ENCODE measurements around the gene NRIP2.

DNA sequence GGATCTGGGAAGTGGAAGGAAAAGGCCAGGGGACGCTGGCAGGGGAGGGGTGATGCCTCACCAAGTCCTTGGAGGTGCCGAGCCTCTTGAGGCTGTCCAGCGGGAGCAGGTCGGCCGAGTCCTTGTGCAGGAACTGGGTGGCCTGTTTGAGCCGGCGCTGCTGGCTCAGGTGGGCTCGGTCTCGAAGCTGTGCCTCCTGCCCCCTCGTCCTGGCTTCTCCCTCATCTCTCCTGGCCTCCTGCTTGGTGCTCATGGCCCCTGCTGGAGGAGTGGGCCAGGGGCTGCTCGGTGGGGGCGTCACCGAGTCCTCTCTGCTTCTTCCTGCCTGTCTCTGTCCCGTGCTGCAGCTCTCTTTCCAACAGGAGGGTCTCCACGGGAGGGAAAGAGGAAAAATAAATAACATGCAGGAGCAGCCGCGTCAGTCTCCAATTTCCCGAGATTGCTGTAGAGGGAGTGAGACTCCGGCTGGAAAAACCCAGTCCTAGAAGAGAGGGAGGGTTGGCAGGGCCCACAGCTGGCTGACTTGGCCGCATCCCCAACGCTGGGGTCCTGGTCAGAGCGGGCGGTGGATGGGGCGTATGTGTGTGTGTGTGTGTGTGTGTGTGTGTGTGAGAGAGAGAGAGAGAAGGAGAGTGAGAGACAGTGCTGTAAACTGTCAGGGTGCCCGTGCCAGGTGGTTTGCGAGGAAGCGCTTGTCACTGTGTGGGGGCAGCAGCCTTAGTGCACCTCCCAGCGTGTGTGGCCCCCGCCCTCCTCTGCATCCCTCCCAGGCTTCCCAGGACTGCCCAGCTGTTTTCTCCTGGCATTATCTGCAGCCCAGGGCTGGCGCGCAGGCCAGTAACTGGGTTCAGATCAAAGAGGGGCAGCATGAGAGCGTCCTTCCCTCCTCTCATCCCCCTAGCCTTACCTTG lies at the start of gene NRIP2:
- TF ChIP-seq, protein P1, sequence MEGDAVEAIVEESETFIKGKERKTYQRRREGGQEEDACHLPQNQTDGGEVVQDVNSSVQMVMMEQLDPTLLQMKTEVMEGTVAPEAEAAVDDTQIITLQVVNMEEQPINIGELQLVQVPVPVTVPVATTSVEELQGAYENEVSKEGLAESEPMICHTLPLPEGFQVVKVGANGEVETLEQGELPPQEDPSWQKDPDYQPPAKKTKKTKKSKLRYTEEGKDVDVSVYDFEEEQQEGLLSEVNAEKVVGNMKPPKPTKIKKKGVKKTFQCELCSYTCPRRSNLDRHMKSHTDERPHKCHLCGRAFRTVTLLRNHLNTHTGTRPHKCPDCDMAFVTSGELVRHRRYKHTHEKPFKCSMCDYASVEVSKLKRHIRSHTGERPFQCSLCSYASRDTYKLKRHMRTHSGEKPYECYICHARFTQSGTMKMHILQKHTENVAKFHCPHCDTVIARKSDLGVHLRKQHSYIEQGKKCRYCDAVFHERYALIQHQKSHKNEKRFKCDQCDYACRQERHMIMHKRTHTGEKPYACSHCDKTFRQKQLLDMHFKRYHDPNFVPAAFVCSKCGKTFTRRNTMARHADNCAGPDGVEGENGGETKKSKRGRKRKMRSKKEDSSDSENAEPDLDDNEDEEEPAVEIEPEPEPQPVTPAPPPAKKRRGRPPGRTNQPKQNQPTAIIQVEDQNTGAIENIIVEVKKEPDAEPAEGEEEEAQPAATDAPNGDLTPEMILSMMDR (IDR thresholded peaks at IDR 0.05; ENCODE audit: low read length), result no peak
- TF ChIP-seq EZH2 (IDR thresholded peaks at IDR 0.05; ENCODE audit: borderline replicate concordance, low read length), result no peak

Data from OCI-LY1 (cell line).